Motor neuron (in vitro differentiated cells): ENCODE data around the gene ARFGAP1. TPM values are rescaled to one million over a fixed set of nuclear protein-coding genes. Genes with fewer than 3 reads are reported as not detected.

ENCODE experiments used
- ATAC-seq, 8 experiments: fragments of 200-7000 bp; cut with Tn5 transposase; replicated peaks in 6 of 8; 2 replicates each; pipeline ENCODE4 v1.8.0; 2021; ENCODE audit warnings: mild to moderate bottlenecking in 8 of 8, moderate library complexity in 8 of 8
- H3K27ac ChIP-seq, 2 donors: fragments of 250-450 bp; sonication (Bioruptor Pico); 2 replicates each; pipeline ENCODE4 v1.9.0; 2021; ENCODE audit warnings: antibody characterized with exemption in 2 of 2, mild to moderate bottlenecking in 2 of 2, moderate library complexity in 1 of 2
- H3K4me1 ChIP-seq, 2 donors: fragments of 250-450 bp; sonication (Bioruptor Pico); replicated peaks in 1 of 2; 2 replicates each; pipeline ENCODE4 v1.6.1; 2021; ENCODE audit warnings: antibody characterized with exemption in 2 of 2, mild to moderate bottlenecking in 2 of 2, moderate library complexity in 1 of 2
- H3K4me3 ChIP-seq, 5 donors: fragments of 250-450 bp; sonication (Bioruptor Pico); 2 replicates each; pipeline ENCODE4 v1.9.0; 2021; ENCODE audit warnings: antibody characterized with exemption in 5 of 5, mild to moderate bottlenecking in 5 of 5, moderate library complexity in 4 of 5
- WGBS, 10 experiments: fragments of 450-650 bp; shearing (Covaris generic); methylation state at CpG; one replicate each; pipeline ENCODE4 v1.0.0; 2022; 5-methylcytosine and 5-hydroxymethylcytosine counted together
- in situ Hi-C, 9 experiments: fragments of 400-800 bp; cut with MboI; loops; one replicate each; pipeline ENCODE4 v1.15.0; 2021; ENCODE audit warnings: low sequenced_read_pairs in 9 of 9, low pct_unique_long_range_greater_than_20kb in 2 of 9; ENCODE audit not compliant: unreplicated experiment in 9 of 9
- total RNA-seq, 8 experiments: library from RNA; unstranded; fragments of 300-600 nt; gene quantifications; 2 replicates each; pipeline versions ENCODE4 v1.2.3 to v1.2.4, GENCODE V29; 2022

ARFGAP1 gene
- total RNA-seq, 8 experiments from 2014 or later, result 37.1 to 103 (median 66.8) TPM

DNA sequence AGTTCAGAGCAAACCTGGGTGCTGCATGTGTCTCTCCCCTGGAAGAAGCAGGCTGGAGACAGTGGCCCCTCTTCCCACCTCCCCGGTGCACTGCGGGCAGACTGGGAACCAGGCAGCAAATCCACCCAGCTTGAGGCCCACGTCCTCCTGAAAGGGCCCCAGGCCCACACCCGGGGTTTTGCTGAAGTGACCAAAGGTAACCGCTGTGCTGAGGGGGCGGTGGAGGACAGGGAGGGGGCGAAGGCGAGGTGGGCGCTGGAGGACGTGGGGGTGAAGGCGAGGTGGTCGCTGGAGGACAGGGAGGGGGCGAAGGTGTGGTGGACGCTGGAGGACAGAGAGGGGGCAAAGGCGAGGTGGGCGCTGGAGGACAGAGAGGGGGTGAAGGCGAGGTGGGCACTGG lies 38.7 kb upstream of the ARFGAP1 start:
- in situ Hi-C loops, result no loop called here
- WGBS, 10 experiments, result 100% methylated on average over 1 to 2 of the region's 17 CpGs; no CpG with 5 or more reads in 8 of the 10 experiments
- H3K4me3 ChIP-seq, result no peak overlapping the region
- peaks cover 25 to 35% of the 10 kb centered on the region in 2 donors for H3K4me1 ChIP-seq
- no peak overlapping the region for H3K27ac ChIP-seq
- ATAC-seq, result no peak

DNA sequence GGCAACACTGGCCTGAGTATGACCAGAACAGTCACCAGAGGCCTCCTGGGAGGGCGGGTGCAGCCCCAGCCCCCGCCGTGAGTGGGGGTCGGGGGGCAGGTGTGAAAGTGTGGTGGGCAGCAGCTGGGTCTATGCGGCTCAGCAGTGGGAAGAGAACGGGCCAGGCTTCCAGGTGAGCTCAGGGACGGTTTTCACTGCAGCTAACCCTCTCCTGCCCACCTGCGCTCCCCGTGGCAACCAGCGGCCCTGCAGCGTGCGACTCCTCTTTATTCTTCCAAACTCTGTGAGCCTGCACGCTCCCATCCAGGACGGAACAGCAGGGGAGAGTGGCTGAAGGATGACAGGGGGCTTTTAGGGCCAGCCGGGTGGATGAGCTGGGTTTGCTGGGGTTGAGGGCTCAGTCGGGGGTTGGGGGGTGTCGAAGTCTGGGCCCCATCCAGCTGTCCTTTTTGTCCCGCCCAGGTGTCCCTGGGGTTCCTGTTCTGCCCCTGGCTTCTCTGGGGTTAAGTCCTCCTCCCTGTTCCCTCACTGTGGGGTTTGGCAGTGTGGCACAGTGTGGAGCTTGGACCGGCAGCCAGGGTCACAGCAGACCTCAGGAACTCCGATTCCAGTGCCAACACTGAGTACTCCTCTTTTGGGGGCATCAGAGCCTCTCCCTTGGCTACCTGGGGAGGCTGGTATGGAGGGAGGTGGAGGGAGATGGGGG lies 37.8 kb upstream of the ARFGAP1 start:
- Histone ChIP-seq H3K27ac (no peak overlapping the region), H3K4me1 (peaks cover 25 to 35% of the 10 kb centered on the region in 2 donors), H3K4me3 (no peak overlapping the region)
- 0 to 49% (median 25%) methylated on average over 1 to 7 of the region's 20 CpGs; no CpG with 5 or more reads in 5 of the 10 experiments for WGBS, 10 experiments
- in situ Hi-C loops, result no loop called here
- peak in 3 of 8 experiments; percentile 5 to 67 (median 10) for ATAC-seq

- peaks cover 25 to 33% of the 10 kb centered on the region in 2 donors for H3K4me1 ChIP-seq
- peak within 1 kb of the TSS in 1 of 5 donors; percentile 23 for H3K4me3 ChIP-seq
- ATAC-seq, result peak in 5 of 8 experiments; percentile 44 to 77 (median 73)
- peak within 1 kb of the TSS; percentile 45 to 78 for H3K27ac ChIP-seq
- 52 to 80% methylated on average over 1 to 2 of the region's 17 CpGs; no CpG with 5 or more reads in 8 of the 10 experiments for WGBS, 10 experiments
- in situ Hi-C loops, result no loop called here
These were observed 37.1 kb upstream of the ARFGAP1 start, which contains the start of gene BIRC7 for GRCh38 chr20:63235399-63235983. Gene BIRC7 (plus strand): TSS chr20:63235905. CDS start chr20:63236097, 192 bp downstream.

DNA sequence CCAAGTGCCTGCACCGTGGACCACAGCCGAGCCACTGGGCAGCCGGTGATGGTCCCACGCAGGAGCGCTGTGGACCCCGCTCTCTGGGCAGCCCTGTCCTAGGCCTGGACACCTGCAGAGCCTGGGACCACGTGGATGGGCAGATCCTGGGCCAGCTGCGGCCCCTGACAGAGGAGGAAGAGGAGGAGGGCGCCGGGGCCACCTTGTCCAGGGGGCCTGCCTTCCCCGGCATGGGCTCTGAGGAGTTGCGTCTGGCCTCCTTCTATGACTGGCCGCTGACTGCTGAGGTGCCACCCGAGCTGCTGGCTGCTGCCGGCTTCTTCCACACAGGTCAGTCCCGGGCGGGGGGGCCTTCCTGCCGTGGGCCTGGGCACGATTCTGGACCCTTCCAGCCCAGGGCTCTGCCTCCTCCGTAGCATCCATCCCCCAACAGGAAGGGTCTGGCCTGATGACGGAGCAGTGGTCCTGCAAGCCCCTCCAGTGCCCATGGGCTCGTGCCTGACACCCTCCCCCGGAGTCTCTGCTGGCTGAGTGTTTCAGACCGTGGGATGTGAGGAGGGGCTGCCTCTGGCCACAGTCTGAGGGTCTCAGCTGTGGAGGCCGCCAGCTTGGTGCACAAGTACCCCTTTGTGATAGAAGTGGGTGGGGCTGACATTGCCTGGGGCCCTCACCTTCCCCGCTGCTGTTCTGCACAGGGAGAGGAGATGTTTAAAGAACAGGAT lies 36.3 kb upstream of the ARFGAP1 start:
- peak in 4 of 8 experiments; percentile 0 to 9 (median 2) for ATAC-seq
- peak overlapping the region in 1 of 2 donors; percentile 78 for H3K27ac ChIP-seq
- peaks cover 25 to 30% of the 10 kb centered on the region in 2 donors for H3K4me1 ChIP-seq
- WGBS, 10 experiments, result 73 to 100% (median 87%) methylated on average over 1 to 10 of the region's 26 CpGs; no CpG with 5 or more reads in 3 of the 10 experiments
- H3K4me3 ChIP-seq, result peak overlapping the region in 1 of 5 donors; percentile 23
- in situ Hi-C loops, result no loop called here

- in situ Hi-C loops, result no loop called here
These were observed 34.6 kb upstream of the ARFGAP1 start for GRCh38 chr20:63238031-63238430.

GRCh38 chr20:63238514-63239125 lies 34.0 kb upstream of the ARFGAP1 start:
- peak; percentile 24 to 87 (median 44) for ATAC-seq
- in situ Hi-C loops, result no loop called here
- Histone ChIP-seq H3K27ac (no peak overlapping the region), H3K4me3 (no peak overlapping the region), H3K4me1 (peaks cover 25 to 30% of the 10 kb centered on the region in 2 donors)
- WGBS, 10 experiments, result 50 to 80% methylated on average over 1 of the region's 16 CpGs; no CpG with 5 or more reads in 8 of the 10 experiments

More at GRCh38 chr20:63238031-63238430, 34.6 kb upstream of the ARFGAP1 start:
- no peak for ATAC-seq
- 0 to 80% (median 60%) methylated on average over 1 of the region's 10 CpGs; no CpG with 5 or more reads in 5 of the 10 experiments for WGBS, 10 experiments
- H3K4me3 ChIP-seq, result no peak overlapping the region
- no peak overlapping the region for H3K27ac ChIP-seq
- peaks cover 25 to 30% of the 10 kb centered on the region in 2 donors for H3K4me1 ChIP-seq

DNA sequence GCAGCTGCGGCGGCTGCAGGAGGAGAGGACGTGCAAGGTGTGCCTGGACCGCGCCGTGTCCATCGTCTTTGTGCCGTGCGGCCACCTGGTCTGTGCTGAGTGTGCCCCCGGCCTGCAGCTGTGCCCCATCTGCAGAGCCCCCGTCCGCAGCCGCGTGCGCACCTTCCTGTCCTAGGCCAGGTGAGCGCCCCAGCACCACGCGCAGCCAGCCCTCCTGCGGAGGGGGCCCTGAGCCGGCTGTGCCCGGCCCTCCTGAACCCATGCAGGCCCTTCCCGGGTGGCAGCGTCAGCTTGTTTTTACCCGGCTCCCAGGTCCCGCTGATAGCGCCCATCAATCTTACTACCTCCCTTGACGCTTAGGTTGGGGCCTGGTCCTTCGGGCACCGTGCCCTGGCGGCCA lies 33.2 kb upstream of the ARFGAP1 start:
- in situ Hi-C loops, result no loop called here
- ATAC-seq, result no peak
- H3K4me1 ChIP-seq, result peaks cover 25 to 29% of the 10 kb centered on the region in 2 donors
- WGBS, 10 experiments, result 85 to 100% methylated on average over 1 to 12 of the region's 30 CpGs; no CpG with 5 or more reads in 8 of the 10 experiments
- no peak overlapping the region for H3K4me3 ChIP-seq
- no peak overlapping the region for H3K27ac ChIP-seq

DNA sequence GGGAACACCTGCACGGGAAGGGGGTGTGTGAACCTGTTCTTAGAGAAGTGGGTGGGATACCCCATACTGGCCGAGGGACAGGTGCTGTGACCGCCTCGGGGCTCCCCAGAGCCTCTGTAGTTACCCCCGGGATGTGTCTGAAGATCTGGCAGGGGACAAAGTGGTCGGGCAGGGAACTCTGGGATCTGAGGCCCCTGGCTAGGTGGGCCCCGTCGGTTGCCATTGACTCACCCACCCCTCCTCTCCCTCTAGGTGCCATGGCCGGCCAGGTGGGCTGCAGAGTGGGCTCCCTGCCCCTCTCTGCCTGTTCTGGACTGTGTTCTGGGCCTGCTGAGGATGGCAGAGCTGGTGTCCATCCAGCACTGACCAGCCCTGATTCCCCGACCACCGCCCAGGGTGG lies 32.6 kb upstream of the ARFGAP1 start:
- 55 to 100% (median 87%) methylated on average over 1 to 3 of the region's 11 CpGs; no CpG with 5 or more reads in 6 of the 10 experiments for WGBS, 10 experiments
- no peak for ATAC-seq
- Histone ChIP-seq H3K27ac (no peak overlapping the region), H3K4me1 (peaks cover 22 to 23% of the 10 kb centered on the region in 2 donors), H3K4me3 (no peak overlapping the region)
- in situ Hi-C loops, result no loop called here

DNA sequence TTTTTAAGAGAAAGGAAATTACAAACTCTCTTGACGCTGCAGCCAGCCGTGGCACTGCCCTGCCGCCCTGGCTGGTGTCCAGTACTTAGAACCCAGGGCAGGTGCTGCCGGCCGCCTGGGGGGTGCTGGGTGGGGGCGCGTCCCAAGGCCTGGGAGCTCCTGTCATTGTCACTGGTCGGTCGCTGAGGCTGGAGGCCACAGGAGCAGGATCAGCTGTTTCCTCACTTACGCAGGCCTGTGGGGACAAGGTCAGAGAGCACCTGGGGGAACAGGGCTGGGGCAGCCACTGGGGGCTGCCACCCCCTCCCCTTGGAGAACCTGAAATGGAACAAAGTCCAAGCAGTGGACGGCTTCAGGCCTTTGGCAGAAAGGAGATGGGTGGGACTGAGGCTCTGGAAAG lies 31.3 kb upstream of the ARFGAP1 start:
- in situ Hi-C loops, result no loop called here
- Histone ChIP-seq H3K4me3 (no peak overlapping the region), H3K4me1 (peaks cover 12 to 13% of the 10 kb centered on the region in 2 donors), H3K27ac (no peak overlapping the region)
- WGBS, 10 experiments, result 80 to 95% methylated on average over 4 of the region's 11 CpGs; no CpG with 5 or more reads in 8 of the 10 experiments
- ATAC-seq, result no peak

DNA sequence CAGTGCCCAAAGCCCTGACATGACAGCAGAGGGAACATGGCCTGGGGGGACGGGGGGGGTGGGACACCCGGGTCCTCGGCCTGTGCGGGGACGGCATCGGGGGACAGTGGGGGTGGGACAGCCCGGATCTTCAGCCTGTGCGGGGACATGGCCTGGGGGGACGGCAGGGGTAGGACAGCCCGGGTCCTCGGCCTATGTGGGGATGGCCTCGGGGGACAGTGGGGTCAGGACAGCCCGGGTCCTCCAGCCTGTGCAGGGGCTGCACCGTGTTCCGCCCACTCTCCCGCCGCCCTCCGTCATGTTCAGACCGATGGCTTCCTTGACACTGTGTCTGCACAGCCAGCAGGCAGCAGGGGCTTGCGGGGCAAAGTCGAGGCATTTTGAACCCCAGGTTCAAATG lies 29.9 kb upstream of the ARFGAP1 start:
- Histone ChIP-seq H3K4me1 (peaks cover 11 to 19% of the 10 kb centered on the region in 2 donors), H3K27ac (no peak overlapping the region), H3K4me3 (no peak overlapping the region)
- in situ Hi-C loops, result no loop called here
- no peak for ATAC-seq
- 83 to 100% methylated on average over 1 to 2 of the region's 21 CpGs; no CpG with 5 or more reads in 8 of the 10 experiments for whole genome bisulfite sequencing, 10 experiments

DNA sequence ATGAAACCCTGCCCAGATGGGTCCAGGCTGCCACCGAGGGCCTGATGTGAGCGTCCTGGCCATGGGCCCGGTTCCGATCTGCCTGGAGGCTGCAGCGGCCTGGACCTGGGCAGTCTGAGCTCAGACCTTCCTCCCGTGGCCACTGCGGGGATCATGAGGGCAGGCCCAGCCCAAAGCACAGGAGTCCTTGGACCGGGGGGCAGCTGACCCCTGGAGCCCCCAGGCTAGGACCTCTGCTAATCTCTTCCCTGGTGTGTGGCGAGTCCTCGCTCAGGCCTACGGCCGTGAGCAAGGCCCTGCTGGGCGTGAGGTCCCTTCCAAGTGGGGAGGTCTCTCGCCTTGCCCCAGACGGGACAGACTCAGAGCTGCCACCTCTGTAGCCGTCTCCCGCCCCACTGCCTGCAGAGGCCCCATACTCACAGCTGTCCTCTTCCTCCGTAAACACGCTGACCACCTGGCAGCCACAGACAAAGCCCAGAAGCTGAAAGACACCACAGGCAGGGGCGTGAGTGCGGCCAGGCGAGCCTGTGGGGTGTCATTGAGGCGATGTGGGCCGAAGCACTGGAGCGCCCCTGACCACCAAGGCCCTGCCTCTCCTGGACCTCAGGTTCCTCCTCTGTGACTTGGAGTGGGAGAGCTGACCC lies 28.9 kb upstream of the ARFGAP1 start:
- H3K4me1 ChIP-seq, result peaks cover 17 to 19% of the 10 kb centered on the region in 2 donors
- WGBS, 10 experiments, result 40 to 100% (median 71%) methylated on average over 1 to 11 of the region's 25 CpGs; no CpG with 5 or more reads in 4 of the 10 experiments
- H3K4me3 ChIP-seq, result no peak overlapping the region
- no peak for ATAC-seq
- no peak overlapping the region for H3K27ac ChIP-seq
- in situ Hi-C loops, result no loop called here

GRCh38 chr20:63244468-63244867 lies 28.1 kb upstream of the ARFGAP1 start:
- H3K27ac ChIP-seq, result no peak overlapping the region
- WGBS, 10 experiments, result no CpG with 5 or more reads among the region's 10 CpGs
- no peak for ATAC-seq

More at GRCh38 chr20:63244468-63244867, 28.1 kb upstream of the ARFGAP1 start:
- in situ Hi-C loops, result no loop called here
- Histone ChIP-seq H3K4me3 (no peak overlapping the region), H3K4me1 (peaks cover 17 to 20% of the 10 kb centered on the region in 2 donors)
